ENCODE measurements around the gene MAP4K4.
A peak's percentile ranks its signal among the peaks of the same experiment; 100 is the strongest.

Gene MAP4K4

GRCh38 chr2:101723371-101724124 lies 26.0 kb downstream of the MAP4K4 start:
- DNase-seq, result no peak

- no peak for DNase-seq
Measured at GRCh38 chr2:101724125-101724474, 26.6 kb downstream of the MAP4K4 start.

- DNase-seq, result no peak
Measured at GRCh38 chr2:101725038-101725437, 27.5 kb downstream of the MAP4K4 start.

GRCh38 chr2:101725515-101726192 lies 28.1 kb downstream of the MAP4K4 start:
- peak; percentile 46 for DNase-seq

- DNase-seq, result no peak
Measured at GRCh38 chr2:101728865-101729264, 31.4 kb downstream of the MAP4K4 start.

- DNase-seq, result peak; percentile 53
Measured at GRCh38 chr2:101729521-101730190, 32.1 kb downstream of the MAP4K4 start.

DNA sequence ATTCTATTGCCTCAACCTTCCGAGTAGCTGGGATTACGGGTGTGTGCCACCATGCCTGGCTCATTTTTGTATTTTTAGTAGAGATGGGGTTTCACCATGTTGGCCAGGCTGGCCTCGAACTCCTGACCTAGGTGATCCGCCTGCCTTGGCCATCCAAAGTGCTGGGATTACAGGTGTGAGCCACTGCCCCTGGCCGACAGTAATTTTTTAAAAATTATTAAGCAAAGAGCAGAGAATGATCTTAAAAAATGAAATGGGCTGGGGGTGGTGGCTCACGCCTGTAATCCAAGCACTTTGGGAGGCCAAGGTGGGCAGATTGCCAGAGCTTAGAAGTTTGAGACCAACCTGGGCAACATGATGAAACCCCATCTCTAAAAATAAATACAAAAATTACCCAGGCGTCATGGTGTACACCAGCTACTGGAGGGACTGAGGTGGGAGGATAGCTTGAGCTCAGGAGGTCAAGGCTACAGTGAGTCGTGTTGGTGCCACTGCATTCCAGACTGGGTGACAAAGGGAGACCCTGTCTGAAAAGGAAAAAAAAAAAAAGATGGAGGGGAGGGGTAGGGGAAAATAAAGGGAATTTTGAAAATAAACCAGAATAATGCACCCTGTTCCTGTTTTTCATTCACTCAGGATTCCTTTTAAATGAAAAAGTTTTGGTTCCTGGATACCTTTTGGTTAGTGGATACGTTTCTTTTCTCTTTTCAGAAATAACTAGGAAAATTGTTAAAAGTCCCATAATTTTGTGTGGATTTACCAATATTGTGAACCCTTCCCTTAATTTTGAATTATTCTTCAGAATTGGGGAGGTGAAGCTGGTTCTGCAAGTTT lies 33.9 kb downstream of the MAP4K4 start:
- no peak for DNase-seq

GRCh38 chr2:101732199-101732598 lies 34.7 kb downstream of the MAP4K4 start:
- DNase-seq, result no peak

DNA sequence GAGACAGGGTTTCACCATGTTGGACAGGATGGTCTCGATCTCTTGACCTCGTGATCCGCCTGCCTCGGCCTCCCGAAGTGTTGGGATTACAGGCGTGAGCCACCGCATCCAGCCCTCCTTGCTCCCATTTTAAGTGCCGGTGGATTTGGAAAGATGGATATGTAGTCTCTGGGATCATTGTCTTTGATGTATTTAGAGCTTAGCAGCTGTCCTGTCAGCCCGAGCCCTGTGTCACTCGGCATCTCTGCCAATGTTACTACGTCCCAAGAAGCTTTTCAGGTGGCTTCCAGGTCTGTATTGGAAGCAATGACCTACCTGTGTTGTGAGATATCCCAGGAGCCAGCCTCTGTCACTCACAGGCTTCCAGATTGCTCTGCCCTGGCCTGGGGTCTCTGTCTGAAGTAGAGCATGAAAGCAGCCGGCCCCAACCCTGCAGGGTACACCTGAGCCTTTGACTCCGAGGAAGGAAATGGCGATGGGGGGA lies 35.3 kb downstream of the MAP4K4 start:
- no peak for DNase-seq

- DNase-seq, result no peak
Measured at GRCh38 chr2:101733257-101733993, 35.9 kb downstream of the MAP4K4 start.

GRCh38 chr2:101734505-101735165 lies 37.1 kb downstream of the MAP4K4 start:
- no peak for DNase-seq

- DNase-seq, result no peak
Measured at GRCh38 chr2:101735166-101735533, 37.6 kb downstream of the MAP4K4 start.

DNA sequence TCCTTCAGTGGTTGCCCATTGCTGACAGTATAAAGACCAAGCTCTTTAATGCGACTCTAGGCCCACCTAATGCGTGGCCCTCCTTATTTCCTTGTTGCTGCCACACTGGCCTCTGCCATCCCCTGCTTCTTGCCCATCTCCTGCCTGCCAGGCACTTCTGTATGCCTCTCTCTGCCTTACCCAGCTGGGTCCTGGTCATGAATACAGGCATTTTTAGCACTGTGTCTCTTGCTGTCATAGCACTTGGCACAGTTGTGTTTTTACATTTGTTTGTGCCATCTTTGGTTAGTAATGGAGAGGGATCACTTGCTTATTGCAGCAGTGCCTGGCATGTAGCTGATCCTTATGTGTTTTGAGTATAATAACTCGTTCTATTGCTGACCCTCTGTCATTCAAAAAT lies 38.7 kb downstream of the MAP4K4 start:
- no peak for DNase-seq

DNA sequence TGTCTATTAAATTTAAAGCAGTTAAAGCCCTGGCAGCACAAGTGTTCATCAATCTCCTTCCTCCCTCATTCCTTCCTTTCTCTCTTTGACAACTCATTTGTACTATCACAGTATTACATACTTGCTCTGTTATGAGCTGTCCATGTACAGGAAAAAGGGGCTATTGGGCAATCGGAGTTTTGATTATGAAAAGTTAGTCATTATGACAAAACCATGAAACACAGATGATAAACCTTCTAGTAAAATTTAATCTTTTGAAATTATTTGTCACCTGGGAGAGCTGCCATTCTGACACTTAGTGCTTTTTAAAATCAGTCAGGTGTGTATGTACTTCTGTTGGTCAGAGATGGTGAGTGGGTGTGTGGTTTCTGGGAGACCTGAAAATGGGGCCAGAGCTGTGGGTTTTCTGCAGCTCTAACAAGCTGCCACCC lies 39.4 kb downstream of the MAP4K4 start:
- DNase-seq, result no peak

DNA sequence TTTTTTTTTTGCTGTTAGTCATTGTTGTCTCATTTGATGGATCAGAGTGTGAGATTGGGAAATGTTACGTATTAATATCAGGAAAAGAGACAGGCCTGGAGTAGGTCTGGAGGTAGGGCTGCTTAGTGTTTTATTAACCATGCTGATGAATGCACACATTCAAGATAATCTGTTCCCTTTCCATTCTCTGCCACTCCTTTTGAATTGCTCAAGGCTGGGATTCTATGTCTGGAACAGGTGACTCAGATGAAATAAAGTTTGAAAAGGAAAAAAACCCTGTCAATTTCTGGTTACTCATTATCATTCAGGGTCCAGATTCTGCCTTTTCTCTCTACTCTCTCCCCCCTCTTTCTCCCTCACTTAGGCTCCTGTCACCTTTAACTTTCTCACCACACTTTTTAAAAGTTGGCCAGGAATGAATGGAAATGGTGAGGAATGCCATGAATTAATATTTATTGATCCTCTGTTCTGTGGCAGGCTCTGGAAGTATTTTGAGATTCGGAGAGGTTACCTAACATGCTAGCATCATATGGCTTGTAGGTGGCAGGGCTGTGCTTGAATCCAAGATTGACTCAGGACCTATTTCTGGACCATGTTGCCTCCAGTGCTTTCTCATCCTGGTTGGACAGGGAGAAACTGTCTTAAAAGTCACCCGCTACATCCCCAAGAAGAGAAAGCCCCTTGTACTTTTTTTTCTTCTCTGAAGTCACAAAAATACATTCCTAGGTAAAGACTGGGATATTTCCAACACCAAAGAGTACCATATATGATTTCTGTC lies 40.2 kb downstream of the MAP4K4 start:
- DNase-seq, result no peak

DNA sequence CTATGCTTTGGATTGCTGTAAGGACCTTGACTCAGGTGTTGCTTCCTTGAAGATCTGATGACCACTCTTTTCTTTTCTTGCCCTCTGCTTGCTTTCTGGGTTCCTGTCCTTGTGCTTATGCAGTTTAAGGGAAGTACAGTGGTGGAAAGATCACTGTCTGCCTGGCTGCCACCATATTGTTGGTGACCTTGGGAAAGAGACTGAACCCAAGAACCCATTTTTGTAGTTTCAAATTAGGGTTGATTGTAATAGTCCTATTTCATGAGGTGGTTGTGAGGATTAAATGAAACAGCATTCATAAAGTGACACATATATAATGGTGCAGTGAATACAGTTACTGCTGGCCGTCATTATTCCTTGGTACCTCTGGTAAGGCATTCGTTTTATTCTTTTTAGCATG lies 41.1 kb downstream of the MAP4K4 start:
- no peak for DNase-seq

DNA sequence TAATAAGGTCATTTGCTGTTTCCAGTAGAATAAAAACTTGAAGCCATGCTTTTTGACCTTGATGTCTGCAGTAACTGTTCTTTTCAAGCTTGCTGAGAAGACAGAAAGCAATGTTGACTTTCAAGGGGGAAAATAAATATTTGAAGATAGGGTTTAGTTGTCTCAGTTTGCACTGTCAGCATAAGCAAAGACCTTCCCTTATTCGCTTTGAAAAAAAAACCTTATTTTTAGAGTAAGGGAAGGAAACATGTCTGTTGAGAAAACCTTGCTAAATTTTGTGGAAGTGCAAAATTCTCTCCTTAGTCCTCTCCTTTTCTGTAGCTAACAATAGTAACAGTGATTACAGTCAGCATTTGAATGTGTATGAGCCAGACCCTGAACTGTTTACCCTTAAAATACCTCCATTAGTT lies 43.1 kb downstream of the MAP4K4 start:
- no peak for DNase-seq

DNA sequence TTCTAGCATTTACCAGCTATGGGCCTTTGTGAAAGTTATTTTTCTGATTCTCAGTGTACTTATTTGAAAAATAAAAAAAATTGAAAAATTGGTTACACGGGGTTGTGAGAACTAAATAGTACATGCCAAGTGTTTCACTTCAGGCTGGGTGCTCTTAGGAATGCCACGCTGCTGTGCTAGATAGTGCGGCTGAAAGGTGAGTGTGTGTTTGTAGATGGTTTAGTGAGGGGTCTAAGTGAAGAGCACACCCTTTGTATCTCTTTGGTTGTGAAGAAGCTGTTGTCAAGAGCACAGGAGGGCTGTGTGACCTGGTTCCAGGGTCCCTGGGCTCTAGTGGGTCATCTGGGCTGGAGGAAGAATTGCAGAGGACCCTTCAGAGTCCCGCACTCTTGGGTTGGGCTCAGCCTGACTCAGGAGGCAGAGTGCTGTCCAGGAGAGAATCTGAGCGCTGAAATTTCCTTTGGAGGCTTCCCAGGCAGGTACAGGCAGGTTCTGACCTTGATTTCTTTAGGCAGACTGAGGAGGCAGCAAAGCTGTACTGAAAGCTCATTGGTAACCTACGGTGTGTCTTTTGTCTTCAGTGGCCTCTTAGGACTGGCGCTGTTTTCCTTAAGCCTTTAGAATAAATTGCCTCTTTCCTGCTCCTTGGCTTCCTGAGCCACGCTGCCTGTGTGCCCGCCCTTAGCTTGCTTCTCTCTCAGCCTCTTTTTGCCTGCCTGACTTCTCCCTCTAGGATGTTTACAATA lies 44.4 kb downstream of the MAP4K4 start:
- DNase-seq, result no peak

GRCh38 chr2:101742547-101742946 lies 45.0 kb downstream of the MAP4K4 start:
- DNase-seq, result no peak

- no peak for DNase-seq
Measured at GRCh38 chr2:101743288-101743687, 45.8 kb downstream of the MAP4K4 start.
